SH-SY5Y (cell line): ENCODE measurements around the gene AKAP5.

Experiments used
- GATA2 ChIP-seq: IDR thresholded peaks from 2 replicates; pipeline ENCODE4 v1.6.1; 2011; ENCODE audit warnings: mild to moderate bottlenecking, low read depth, low read length
- GATA3 ChIP-seq: IDR thresholded peaks from 2 replicates; pipeline ENCODE4 v1.6.1; 2011; ENCODE audit warnings: low read depth, mild to moderate bottlenecking, low read length, moderate library complexity

DNA sequence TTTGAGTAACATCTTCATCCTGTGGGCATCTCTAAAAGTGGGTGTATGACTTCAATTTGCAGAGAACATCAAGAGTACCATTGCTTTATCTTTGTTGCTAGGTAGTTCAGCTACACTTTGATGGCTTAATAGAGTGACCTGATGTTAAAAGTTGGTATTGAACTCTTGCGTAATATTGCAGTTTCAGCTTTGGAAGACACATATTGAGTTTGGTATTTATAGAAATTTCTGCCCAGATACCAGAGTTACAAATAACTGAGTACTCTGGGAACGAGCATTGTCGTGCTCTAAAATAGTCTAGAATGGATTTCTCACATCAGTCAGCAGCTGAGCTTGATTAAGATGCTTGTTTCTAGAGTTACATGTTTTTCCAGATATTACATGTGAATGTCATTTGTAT, 24.8 kb upstream of the AKAP5 start:
- TF ChIP-seq GATA2 (no peak), GATA3 (no peak)
